Neural progenitor cell (in vitro differentiated cells): ENCODE results near the gene ZNF593OS. TPM values are rescaled to one million over a fixed set of nuclear protein-coding genes. Genes with fewer than 3 reads are reported as not detected.

Experiments used
- DNase-seq: peaks from one replicate; pipeline ENCODE4 v3.0.0-alpha.2; 2016; ENCODE audit warnings: low spot score
- H2AFZ ChIP-seq: fragments of 200-600 bp; sonication (generic); replicated peaks from 2 replicates; pipeline ENCODE4 v1.6.1; 2016; ENCODE audit warnings: antibody characterized with exemption
- H3F3A ChIP-seq: fragments of 200-600 bp; sonication (generic); 2 replicates; pipeline ENCODE4 v1.6.1; 2016; ENCODE audit warnings: antibody characterized with exemption, low read depth
- H3K27ac ChIP-seq: fragments of 200-600 bp; sonication (generic); 2 replicates; pipeline ENCODE4 v1.5.1; 2016; ENCODE audit warnings: mild to moderate bottlenecking
- H3K27me3 ChIP-seq: fragments of 200-600 bp; sonication (generic); 2 replicates; pipeline ENCODE4 v1.6.1; 2016; ENCODE audit warnings: mild to moderate bottlenecking, moderate library complexity
- H3K36me3 ChIP-seq: fragments of 200-600 bp; sonication (generic); 2 replicates; pipeline ENCODE4 v1.5.1; 2016
- H3K4me1 ChIP-seq: fragments of 200-600 bp; sonication (generic); 2 replicates; pipeline ENCODE4 v1.6.1; 2016; ENCODE audit warnings: mixed run types
- H3K4me2 ChIP-seq: fragments of 200-600 bp; sonication (generic); 2 replicates; pipeline ENCODE4 v1.6.1; 2016
- H3K4me3 ChIP-seq: fragments of 200-600 bp; sonication (generic); 2 replicates; pipeline ENCODE4 v1.5.1; 2016
- H3K79me2 ChIP-seq: fragments of 200-600 bp; sonication (generic); 2 replicates; pipeline ENCODE4 v1.6.1; 2016; ENCODE audit warnings: low read depth
- H3K9ac ChIP-seq: fragments of 200-600 bp; sonication (generic); 2 replicates; pipeline ENCODE4 v1.6.1; 2016
- H3K9me3 ChIP-seq: fragments of 200-600 bp; sonication (generic); 2 replicates; pipeline ENCODE4 v1.5.1; 2016; ENCODE audit warnings: low read depth
- H4K20me1 ChIP-seq: fragments of 200-600 bp; sonication (generic); 2 replicates; pipeline ENCODE4 v1.6.1; 2016; ENCODE audit warnings: low read depth
- H3K27ac Mint-ChIP-seq: 3 replicates; pipeline ENCODE4 v1.8.0; 2021; ENCODE audit warnings: mixed read lengths
- H3K27me3 Mint-ChIP-seq: 2 replicates; pipeline ENCODE4 v1.8.0; 2022; ENCODE audit warnings: low read depth, mild to moderate bottlenecking, inconsistent platforms, moderate library complexity, mixed read lengths; ENCODE audit not compliant: insufficient read depth
- H3K36me3 Mint-ChIP-seq: 3 replicates; pipeline ENCODE4 v1.8.0; 2021; ENCODE audit warnings: mixed read lengths
- H3K4me1 Mint-ChIP-seq: 3 replicates; pipeline ENCODE4 v1.8.0; 2021; ENCODE audit warnings: mixed read lengths
- H3K4me3 Mint-ChIP-seq: 3 replicates; pipeline ENCODE4 v1.8.0; 2021; ENCODE audit warnings: mild to moderate bottlenecking, moderate library complexity, mixed read lengths
- H3K9me3 Mint-ChIP-seq: 3 replicates; pipeline ENCODE4 v1.8.0; 2020; ENCODE audit warnings: mixed read lengths
- CTCF ChIP-seq: fragments of 200-600 bp; sonication (generic); IDR thresholded peaks from 2 replicates; pipeline ENCODE4 v1.5.1; 2017; ENCODE audit warnings: antibody characterized with exemption, mild to moderate bottlenecking
- EZH2 ChIP-seq: fragments of 200-600 bp; sonication (generic); IDR thresholded peaks from 2 replicates; pipeline ENCODE4 v1.6.1; 2017; ENCODE audit warnings: antibody characterized with exemption, mild to moderate bottlenecking, moderate library complexity
- EZH2phosphoT487 ChIP-seq: fragments of 200-600 bp; sonication (generic); IDR thresholded peaks from 2 replicates; pipeline ENCODE4 v1.6.1; 2017; ENCODE audit warnings: antibody characterized with exemption
- total RNA-seq: library from RNA; depleted of rRNA; stranded (reverse); fragments of >200 nt; gene quantifications from 2 replicates; pipeline ENCODE4 v1.2.3, GENCODE V29; 2015; ENCODE audit warnings: low replicate concordance

Gene ZNF593OS
- total RNA-seq, 1 donor from 2014 or later, result 0.67 TPM

- Mint-ChIP-seq H3K4me3 (peak overlapping the region; percentile 80), H3K27ac (peak overlapping the region; percentile 70), H3K9me3 (no peaks in the 10 kb centered on the region), H3K36me3 (no peaks in the 10 kb centered on the region), H3K27me3 (peaks cover 31% of the 10 kb centered on the region), H3K4me1 (peaks cover 59% of the 10 kb centered on the region)
- H3K9ac ChIP-seq, result no peak overlapping the region
- peaks cover 80% of the 10 kb centered on the region for H3K27me3 ChIP-seq
- no peak overlapping the region for H3K27ac ChIP-seq
- peak overlapping the region; percentile 75 for H3K4me2 ChIP-seq
- H3K4me3 ChIP-seq, result peak overlapping the region; percentile 50
- H3K9me3 ChIP-seq, result no peaks in the 10 kb centered on the region
- peak overlapping the region; percentile 98 for H2AFZ ChIP-seq
- DNase-seq, result peak; percentile 85
- no peaks in the 10 kb centered on the region for H3K36me3 ChIP-seq
- H3K79me2 ChIP-seq, result no peaks in the 10 kb centered on the region
- peaks cover 46% of the 10 kb centered on the region for H3F3A ChIP-seq
- peak; percentile 29 for TF ChIP-seq CTCF
- TF ChIP-seq EZH2, result peak; percentile 85
- TF ChIP-seq EZH2phosphoT487, result no peak
- peaks cover 54% of the 10 kb centered on the region for H3K4me1 ChIP-seq
- peaks cover under 1% of the 10 kb centered on the region for H4K20me1 ChIP-seq
Measured at GRCh38 chr1:26161415-26162219, 10.0 kb downstream of the ZNF593OS start.

- Histone ChIP-seq H4K20me1 (peaks cover 9% of the 10 kb centered on the region), H3K4me3 (peak overlapping the region; percentile 50), H3K9me3 (no peaks in the 10 kb centered on the region), H3K79me2 (no peaks in the 10 kb centered on the region), H2AFZ (peak overlapping the region; percentile 98), H3K27me3 (peaks cover 88% of the 10 kb centered on the region), H3K4me2 (peak overlapping the region; percentile 75), H3K36me3 (no peaks in the 10 kb centered on the region), H3F3A (peaks cover 48% of the 10 kb centered on the region), H3K27ac (no peak overlapping the region), H3K9ac (no peak overlapping the region), H3K4me1 (peaks cover 61% of the 10 kb centered on the region)
- no peak for DNase-seq
- H3K4me3 Mint-ChIP-seq, result peak overlapping the region; percentile 77
- peaks cover 27% of the 10 kb centered on the region for H3K27me3 Mint-ChIP-seq
- H3K27ac Mint-ChIP-seq, result no peak overlapping the region
- H3K4me1 Mint-ChIP-seq, result peaks cover 62% of the 10 kb centered on the region
- TF ChIP-seq EZH2phosphoT487 (no peak), CTCF (no peak), EZH2 (no peak)
- no peaks in the 10 kb centered on the region for H3K9me3 Mint-ChIP-seq
- H3K36me3 Mint-ChIP-seq, result no peaks in the 10 kb centered on the region
Measured at GRCh38 chr1:26160527-26161414, 10.9 kb downstream of the ZNF593OS start.

- Histone ChIP-seq H3K9me3 (no peaks in the 10 kb centered on the region), H3K27me3 (peaks cover 93% of the 10 kb centered on the region), H3K4me1 (peaks cover 59% of the 10 kb centered on the region), H4K20me1 (peaks cover 12% of the 10 kb centered on the region), H3K79me2 (no peaks in the 10 kb centered on the region), H3K4me3 (no peak overlapping the region), H3K36me3 (no peaks in the 10 kb centered on the region), H3F3A (peaks cover 49% of the 10 kb centered on the region), H3K4me2 (peak overlapping the region; percentile 69), H2AFZ (no peak overlapping the region), H3K9ac (no peak overlapping the region), H3K27ac (no peak overlapping the region)
- TF ChIP-seq EZH2phosphoT487 (no peak), CTCF (no peak), EZH2 (no peak)
- no peak for DNase-seq
- Mint-ChIP-seq H3K27ac (no peak overlapping the region), H3K36me3 (no peaks in the 10 kb centered on the region), H3K9me3 (no peaks in the 10 kb centered on the region), H3K4me3 (peak overlapping the region; percentile 52), H3K4me1 (peaks cover 62% of the 10 kb centered on the region), H3K27me3 (peaks cover 20% of the 10 kb centered on the region)
Measured at GRCh38 chr1:26159743-26160039, 11.9 kb downstream of the ZNF593OS start.
